Progenitor cell of endocrine pancreas (in vitro differentiated cells): ENCODE data around the gene GPX7. TPM values are rescaled to one million over a fixed set of nuclear protein-coding genes. Genes with fewer than 3 reads are reported as not detected.

ENCODE experiments used
- DNase-seq: peaks from one replicate; pipeline ENCODE4 v3.0.0; 2021; ENCODE audit warnings: low spot score; ENCODE audit not compliant: unreplicated experiment
- H3K27ac Mint-ChIP-seq: 2 replicates; pipeline ENCODE4 v1.8.0; 2021; ENCODE audit warnings: mild to moderate bottlenecking, moderate library complexity, mixed read lengths
- H3K27me3 Mint-ChIP-seq: 2 replicates; pipeline ENCODE4 v1.8.0; 2021; ENCODE audit warnings: mixed read lengths
- H3K36me3 Mint-ChIP-seq: 2 replicates; pipeline ENCODE4 v1.8.0; 2022; ENCODE audit warnings: mixed read lengths; ENCODE audit not compliant: insufficient read depth
- H3K4me1 Mint-ChIP-seq: 2 replicates; pipeline ENCODE4 v1.8.0; 2021; ENCODE audit warnings: low read depth, mixed read lengths
- H3K4me3 Mint-ChIP-seq: 2 replicates; pipeline ENCODE4 v1.8.0; 2021; ENCODE audit warnings: low read depth, mild to moderate bottlenecking, moderate library complexity, mixed read lengths
- H3K9me3 Mint-ChIP-seq: 2 replicates; pipeline ENCODE4 v1.8.0; 2021; ENCODE audit warnings: low read depth, mixed read lengths
- total RNA-seq: library from RNA; stranded (reverse); gene quantifications from 2 replicates; pipeline ENCODE4 v1.2.1, GENCODE V29; 2021
- TF ChIP-seq, protein P1 (sequence below): fragments of 200-600 bp; sonication (generic); IDR thresholded peaks from one replicate; pipeline ENCODE4 v1.5.0; 2021; ENCODE audit warnings: antibody characterized with exemption, mild to moderate bottlenecking; ENCODE audit not compliant: unreplicated experiment

The GPX7 gene
- total RNA-seq, 1 donor from 2014 or later: 26.7 TPM

DNA sequence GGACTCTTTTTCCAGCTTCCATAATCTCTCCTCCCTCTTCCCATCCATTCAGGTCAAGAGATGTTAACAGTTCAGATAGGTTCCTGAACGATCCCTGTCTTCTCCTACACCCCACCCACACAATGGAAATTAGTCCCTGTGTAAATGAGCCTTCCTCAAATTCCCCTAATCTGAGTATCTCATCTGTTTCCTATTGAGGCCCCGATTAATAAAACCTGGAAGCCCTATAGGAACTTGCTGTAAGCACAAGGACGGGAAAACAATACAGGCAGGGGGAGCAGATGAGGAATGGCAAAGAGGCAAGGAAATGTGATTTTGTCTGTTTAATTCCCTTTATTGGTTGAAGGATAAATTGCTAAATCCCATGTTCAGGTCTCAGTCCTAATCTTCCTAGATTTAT, 7.1 kb upstream of the GPX7 start:
- TF ChIP-seq, protein P1, sequence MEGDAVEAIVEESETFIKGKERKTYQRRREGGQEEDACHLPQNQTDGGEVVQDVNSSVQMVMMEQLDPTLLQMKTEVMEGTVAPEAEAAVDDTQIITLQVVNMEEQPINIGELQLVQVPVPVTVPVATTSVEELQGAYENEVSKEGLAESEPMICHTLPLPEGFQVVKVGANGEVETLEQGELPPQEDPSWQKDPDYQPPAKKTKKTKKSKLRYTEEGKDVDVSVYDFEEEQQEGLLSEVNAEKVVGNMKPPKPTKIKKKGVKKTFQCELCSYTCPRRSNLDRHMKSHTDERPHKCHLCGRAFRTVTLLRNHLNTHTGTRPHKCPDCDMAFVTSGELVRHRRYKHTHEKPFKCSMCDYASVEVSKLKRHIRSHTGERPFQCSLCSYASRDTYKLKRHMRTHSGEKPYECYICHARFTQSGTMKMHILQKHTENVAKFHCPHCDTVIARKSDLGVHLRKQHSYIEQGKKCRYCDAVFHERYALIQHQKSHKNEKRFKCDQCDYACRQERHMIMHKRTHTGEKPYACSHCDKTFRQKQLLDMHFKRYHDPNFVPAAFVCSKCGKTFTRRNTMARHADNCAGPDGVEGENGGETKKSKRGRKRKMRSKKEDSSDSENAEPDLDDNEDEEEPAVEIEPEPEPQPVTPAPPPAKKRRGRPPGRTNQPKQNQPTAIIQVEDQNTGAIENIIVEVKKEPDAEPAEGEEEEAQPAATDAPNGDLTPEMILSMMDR: no peak
- H3K27me3 Mint-ChIP-seq: peaks cover 16% of the 10 kb centered on the region

GRCh38 chr1:52597912-52598311, 4.3 kb upstream of the GPX7 start:
- no peak for DNase-seq
- H3K4me3 Mint-ChIP-seq: no peak overlapping the region
- peak overlapping the region; percentile 41 for H3K27ac Mint-ChIP-seq
- peaks cover 7% of the 10 kb centered on the region for H3K4me1 Mint-ChIP-seq
- H3K36me3 Mint-ChIP-seq: no peaks in the 10 kb centered on the region
- H3K9me3 Mint-ChIP-seq: peaks cover 3% of the 10 kb centered on the region
- peaks cover 27% of the 10 kb centered on the region for H3K27me3 Mint-ChIP-seq
- TF ChIP-seq, protein P1: no peak

More for the DNA sequence above, 7.1 kb upstream of the GPX7 start:
- no peak overlapping the region for H3K27ac Mint-ChIP-seq
- peaks cover 3% of the 10 kb centered on the region for H3K9me3 Mint-ChIP-seq
- DNase-seq: no peak
- H3K4me3 Mint-ChIP-seq: no peak overlapping the region
- no peaks in the 10 kb centered on the region for H3K36me3 Mint-ChIP-seq
- peaks cover 5% of the 10 kb centered on the region for H3K4me1 Mint-ChIP-seq

DNA sequence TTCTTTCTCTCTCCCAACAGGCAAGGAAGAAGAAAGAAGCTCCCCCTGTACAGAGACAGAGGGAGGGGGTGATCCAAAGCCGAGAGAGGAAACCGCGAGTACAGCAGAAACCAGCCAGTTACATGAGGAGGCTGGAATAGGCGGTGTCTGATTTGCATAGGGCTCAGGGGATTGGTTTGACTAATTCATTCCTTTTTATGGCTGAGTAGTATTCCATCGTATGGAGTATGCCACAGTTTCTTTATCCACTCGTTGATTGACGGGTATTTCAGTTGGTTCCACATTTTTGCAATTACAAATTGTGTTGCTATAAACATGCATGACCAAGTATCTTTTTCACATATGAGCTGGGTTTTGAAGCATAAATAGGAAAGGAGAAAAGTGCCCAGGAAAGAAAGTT, 3.4 kb upstream of the GPX7 start:
- TF ChIP-seq, protein P1: no peak
- H3K36me3 Mint-ChIP-seq: no peaks in the 10 kb centered on the region
- H3K27me3 Mint-ChIP-seq: peaks cover 32% of the 10 kb centered on the region
- H3K9me3 Mint-ChIP-seq: peaks cover 3% of the 10 kb centered on the region
- H3K4me3 Mint-ChIP-seq: no peak overlapping the region
- peaks cover 8% of the 10 kb centered on the region for H3K4me1 Mint-ChIP-seq
- DNase-seq: no peak
- no peak overlapping the region for H3K27ac Mint-ChIP-seq

- Mint-ChIP-seq H3K4me3 (no peak overlapping the region), H3K9me3 (peaks cover 3% of the 10 kb centered on the region), H3K27me3 (peaks cover 32% of the 10 kb centered on the region), H3K36me3 (no peaks in the 10 kb centered on the region), H3K27ac (no peak overlapping the region), H3K4me1 (peaks cover 8% of the 10 kb centered on the region)
- DNase-seq: no peak
- TF ChIP-seq, protein P1: no peak
These were observed 2.9 kb upstream of the GPX7 start for GRCh38 chr1:52599236-52599635.

GRCh38 chr1:52600533-52601179, 1.5 kb upstream of the GPX7 start:
- no peaks in the 10 kb centered on the region for H3K36me3 Mint-ChIP-seq
- H3K9me3 Mint-ChIP-seq: peaks cover 3% of the 10 kb centered on the region
- H3K4me1 Mint-ChIP-seq: peaks cover 8% of the 10 kb centered on the region
- H3K27ac Mint-ChIP-seq: no peak overlapping the region
- H3K27me3 Mint-ChIP-seq: peaks cover 27% of the 10 kb centered on the region
- no peak for DNase-seq
- TF ChIP-seq, protein P1: no peak
- no peak overlapping the region for H3K4me3 Mint-ChIP-seq
